ENCODE results near the gene CAMK1D. TPM values are rescaled to one million over a fixed set of nuclear protein-coding genes. Genes with fewer than 3 reads are reported as not detected.

Gene CAMK1D
- total and polyA plus RNA-seq, 2 of the 4 experiments (the other 2 are of a cell fraction): 5.0 to 5.3 TPM

GRCh38 chr10:12372846-12373245, 23.5 kb downstream of the CAMK1D start:
- peaks cover 3% of the 10 kb centered on the region; the same call in 1 of the 2 replicates for H3K9me1 ChIP-seq (ENCODE audit: insufficient read depth, low read length)
- H3K4ac ChIP-seq (ENCODE audit: low read depth, low read length): no peak overlapping the region
- no peak overlapping the region for H3K4me3 ChIP-seq (ENCODE audit: insufficient read depth, low read depth, low read length)
- H4K20me1 ChIP-seq (ENCODE audit: insufficient read depth, low read length): no peaks in the 10 kb centered on the region
- no peak overlapping the region for H4K8ac ChIP-seq (ENCODE audit: low read depth in 2 of 2, low read length in 2 of 2)
- no peak overlapping the region for H2AK9ac ChIP-seq (replicated peaks; ENCODE audit: low read depth, low read length, poor library complexity)
- intact Hi-C loops (cut with micrococcal nuclease) (no loop called here), in situ Hi-C loops (cut with MboI; ENCODE audit: low sequenced_read_pairs) (no loop called here), dilution Hi-C loops (cut with HindIII; ENCODE audit: low sequenced_read_pairs, unreplicated experiment) (no loop called here)
- no peak overlapping the region for H4K5ac ChIP-seq (ENCODE audit: low read depth, low read length)
- peaks cover 3% of the 10 kb centered on the region; the same call in 1 of the 2 replicates for H3K4me1 ChIP-seq (ENCODE audit: control insufficient read depth, insufficient read depth, low read length)
- no peak overlapping the region for H3K18ac ChIP-seq (ENCODE audit: low read depth, low read length)
- H2BK15ac ChIP-seq (ENCODE audit: low read depth, low read length): no peak overlapping the region
- no peaks in the 10 kb centered on the region for H3K27me3 ChIP-seq (ENCODE audit: control insufficient read depth, insufficient read depth, low read length)
- no peak for DNase-seq
- no peak overlapping the region for H2BK120ac ChIP-seq (ENCODE audit: low read depth, low read length)
- no peaks in the 10 kb centered on the region for H3K9me3 ChIP-seq (ENCODE audit: control insufficient read depth, insufficient read depth, low read length)
- ATAC-seq (ENCODE audit: low read depth): no peak
- no peak for TF ChIP-seq MAFK (IDR thresholded peaks at IDR 0.05; ENCODE audit: low read depth, low read length)
- no peak for TF ChIP-seq SMC3 (IDR thresholded peaks at IDR 0.05; ENCODE audit: low read depth, low read length)
- TF ChIP-seq ELK1 (IDR thresholded peaks at IDR 0.05; ENCODE audit: borderline replicate concordance, low read depth, low read length): no peak
- TF ChIP-seq CEBPB (IDR thresholded peaks at IDR 0.05; ENCODE audit: low read depth, low read length): no peak
- no peak for TF ChIP-seq POLR2A (IDR thresholded peaks at IDR 0.05; ENCODE audit: low read depth, low read length)
- no peak for TF ChIP-seq BHLHE40 (IDR thresholded peaks at IDR 0.05; ENCODE audit: low read depth, low read length)
- no peak for TF ChIP-seq RCOR1 (IDR thresholded peaks at IDR 0.05; ENCODE audit: insufficient replicate concordance, low read length)
- TF ChIP-seq USF2 (IDR thresholded peaks at IDR 0.05; ENCODE audit: low read depth, low read length): no peak
- no peak for TF ChIP-seq FOS (IDR thresholded peaks at IDR 0.05; ENCODE audit: low read depth, low read length)
- no peak for TF ChIP-seq RFX5 (IDR thresholded peaks at IDR 0.05; ENCODE audit: low read depth, low read length)
- TF ChIP-seq NFE2L2 (IDR thresholded peaks at IDR 0.05; ENCODE audit: low read depth, low read length): no peak
- TF ChIP-seq CHD1 (IDR thresholded peaks at IDR 0.05; ENCODE audit: low read depth, low read length): no peak
- TF ChIP-seq MXI1 (IDR thresholded peaks at IDR 0.05; ENCODE audit: borderline replicate concordance, low read depth, low read length): no peak
- no peak overlapping the region for H3K27ac ChIP-seq (ENCODE audit: insufficient read depth, low read length)
- no peaks in the 10 kb centered on the region for H3K36me3 ChIP-seq (ENCODE audit: control insufficient read depth, insufficient read depth, low read length)
- no peak overlapping the region for H3K56ac ChIP-seq (ENCODE audit: extremely low read depth, insufficient read depth, low read length)
- H3K4me2 ChIP-seq (ENCODE audit: low read depth, low read length): no peak overlapping the region
- H2AFZ ChIP-seq (replicated peaks; ENCODE audit: low read length, poor library complexity): no peak overlapping the region
- no peak overlapping the region for H2AK5ac ChIP-seq (ENCODE audit: low read depth, low read length)
- no peak overlapping the region for H3K23ac ChIP-seq (ENCODE audit: low read depth, low read length)
- no peaks in the 10 kb centered on the region for H3K79me1 ChIP-seq (ENCODE audit: low read depth in 1 of 2, low read length in 2 of 2)
- no peak overlapping the region for H2BK5ac ChIP-seq (ENCODE audit: low read depth, low read length, poor library complexity, severe bottlenecking)
- no peak overlapping the region for H2BK20ac ChIP-seq (ENCODE audit: low read depth, low read length)
- ChIA-PET CTCF (no interaction called here), POLR2A (ENCODE audit: unreplicated experiment) (no interaction called here)
- no peak overlapping the region for H4K91ac ChIP-seq (ENCODE audit: insufficient read depth, low read depth, low read length)
- BruUV-seq (replicated peaks): no TSS peak
- no peak overlapping the region for H3K9ac ChIP-seq (ENCODE audit: low read depth, low read length)
- no peak overlapping the region for H3K14ac ChIP-seq (replicated peaks; ENCODE audit: low read depth, low read length)
- WGBS, 2 experiments (ENCODE audit: extremely low coverage in 2 of 2, insufficient read length in 1 of 2): 82% methylated on average over 8 of the region's 10 CpGs; no CpG with 5 or more reads in 1 of the 2 experiments

Data from IMR-90 (cell line).